Measurements from ENCODE around the gene NAT16.
A peak's percentile ranks its signal among the peaks of the same experiment; 100 is the strongest.

NAT16 gene

GRCh38 chr7:101180130-101180755 is at the start of gene NAT16:
NAT16 (minus strand) TSS chr7:101180293; CDS start chr7:101174807, 5,486 bp downstream.
- DNase-seq: no peak

- no peak for DNase-seq
Observed at GRCh38 chr7:101226721-101227120, 46.6 kb upstream of the NAT16 start.

GRCh38 chr7:101225650-101226049 is 45.6 kb upstream of the NAT16 start:
- no peak for DNase-seq

GRCh38 chr7:101223528-101223927 is 43.4 kb upstream of the NAT16 start:
- DNase-seq: no peak

GRCh38 chr7:101222275-101222830 is 42.3 kb upstream of the NAT16 start:
- DNase-seq: no peak

GRCh38 chr7:101220295-101220694 is 40.2 kb upstream of the NAT16 start:
- no peak for DNase-seq

- DNase-seq: peak; percentile 13
Observed at GRCh38 chr7:101218236-101219125, 38.4 kb upstream of the NAT16 start.

- peak; percentile 100 for DNase-seq
Observed at GRCh38 chr7:101217388-101218235, 37.5 kb upstream of the NAT16 start, which contains the start of the genes PLOD3 and ZNHIT1. PLOD3 (minus strand) TSS chr7:101217581; CDS start chr7:101217274, 307 bp downstream. ZNHIT1 (plus strand) TSS chr7:101218165; CDS start chr7:101218196, 31 bp downstream.

GRCh38 chr7:101216860-101217387 is 36.8 kb upstream of the NAT16 start:
- DNase-seq: no peak

- DNase-seq: peak; percentile 47
Observed at GRCh38 chr7:101216001-101216859, 36.1 kb upstream of the NAT16 start.

GRCh38 chr7:101212014-101212413 is 31.9 kb upstream of the NAT16 start:
- no peak for DNase-seq

- no peak for DNase-seq
Observed at GRCh38 chr7:101211501-101211900, 31.4 kb upstream of the NAT16 start.

GRCh38 chr7:101210143-101210542 is 30.1 kb upstream of the NAT16 start:
- no peak for DNase-seq

- no peak for DNase-seq
Observed at GRCh38 chr7:101208794-101209193, 28.7 kb upstream of the NAT16 start.

- no peak for DNase-seq
Observed at GRCh38 chr7:101207459-101207858, 27.4 kb upstream of the NAT16 start.

- no peak for DNase-seq
Observed at GRCh38 chr7:101206665-101207042, 26.6 kb upstream of the NAT16 start.

- DNase-seq: no peak
Observed at GRCh38 chr7:101205901-101206664, 26.0 kb upstream of the NAT16 start.

GRCh38 chr7:101203740-101204738 is 23.9 kb upstream of the NAT16 start:
- peak; percentile 64 for DNase-seq

- DNase-seq: no peak
Observed at GRCh38 chr7:101202603-101202918, 22.5 kb upstream of the NAT16 start.
